ENCODE measurements around the gene ZNF217. TPM values are rescaled to one million over a fixed set of nuclear protein-coding genes. Genes with fewer than 3 reads are reported as not detected.
A peak's percentile ranks its signal among the peaks of the same experiment; 100 is the strongest.
"Not testable (repeated sequence)": the region's sequence is repeated elsewhere in the genome, so short reads cannot be mapped to it uniquely, and the experiment has no call there.

The ZNF217 gene
- total RNA-seq = 10 to 100 TPM; 58.6 to 62.0 TPM

- ATAC-seq = peak; percentile 50 to 51
- peak; percentile 69 to 84 for DNase-seq (ENCODE audit: low spot score in 2 of 2)
- peak within 1 kb of the TSS; percentile 99 to 100 for H3K27ac Mint-ChIP-seq
- peaks cover 16 to 28% of the 10 kb centered on the region in 2 donors for H3K36me3 Mint-ChIP-seq
- not testable (repeated sequence) for H3K9me3 Mint-ChIP-seq
Observed at GRCh38 chr20:53593466-53594007, at the start of gene ZNF217. Gene ZNF217, minus strand, starts transcription at chr20:53593839. Its CDS starts 11,013 bp downstream, at chr20:53582826.

GRCh38 chr20:53643031-53643832 is 49.6 kb upstream of the ZNF217 start:
- DNase-seq (ENCODE audit: low spot score in 2 of 2) (peak; percentile 56 to 64), ATAC-seq (peak; percentile 97 to 98)
- Mint-ChIP-seq H3K27ac (peak overlapping the region; percentile 97 to 99), H3K36me3 (no peaks in the 10 kb centered on the region), H3K9me3 (no peaks in the 10 kb centered on the region)

- ATAC-seq = peak; percentile 86 to 94
- Mint-ChIP-seq H3K27ac (peak overlapping the region; percentile 97 to 99), H3K36me3 (no peaks in the 10 kb centered on the region), H3K9me3 (no peaks in the 10 kb centered on the region)
- peak in 1 of 2 donors; percentile 45 for DNase-seq (ENCODE audit: low spot score in 2 of 2)
Observed at GRCh38 chr20:53642196-53643030, 48.8 kb upstream of the ZNF217 start.

GRCh38 chr20:53639647-53640440 is 46.2 kb upstream of the ZNF217 start:
- ATAC-seq = no peak
- Mint-ChIP-seq H3K27ac (peak overlapping the region in 1 of 2 donors; percentile 86), H3K9me3 (no peaks in the 10 kb centered on the region), H3K36me3 (no peaks in the 10 kb centered on the region)
- DNase-seq (ENCODE audit: low spot score in 2 of 2) = no peak

DNA sequence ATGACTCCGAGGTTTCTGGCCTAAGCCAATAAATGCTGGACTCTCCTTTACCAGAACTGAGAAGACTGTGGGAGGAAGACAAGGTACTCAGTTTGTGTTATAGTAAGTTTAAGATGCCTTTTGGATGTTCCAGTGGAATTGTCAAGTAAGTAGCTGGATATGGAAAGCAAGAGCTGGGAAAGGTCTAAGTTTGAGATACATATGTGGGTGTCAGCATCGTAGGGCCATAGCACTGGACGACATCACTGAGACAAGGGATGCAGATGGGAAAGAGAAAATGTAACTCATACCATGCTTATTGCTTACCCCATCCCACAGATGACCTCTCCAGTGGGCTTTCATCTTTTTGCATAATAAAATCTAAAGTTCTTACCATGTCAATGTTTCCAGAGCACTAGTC is 45.5 kb upstream of the ZNF217 start:
- DNase-seq (ENCODE audit: low spot score in 2 of 2) (no peak), ATAC-seq (no peak)
- H3K27ac Mint-ChIP-seq = no peak overlapping the region
- H3K9me3 Mint-ChIP-seq = no peaks in the 10 kb centered on the region
- H3K36me3 Mint-ChIP-seq = no peaks in the 10 kb centered on the region

- not testable (repeated sequence) for ATAC-seq; DNase-seq (ENCODE audit: low spot score in 2 of 2); H3K27ac Mint-ChIP-seq; H3K9me3 Mint-ChIP-seq; H3K36me3 Mint-ChIP-seq
Observed at GRCh38 chr20:53637310-53637709, 43.7 kb upstream of the ZNF217 start.

DNA sequence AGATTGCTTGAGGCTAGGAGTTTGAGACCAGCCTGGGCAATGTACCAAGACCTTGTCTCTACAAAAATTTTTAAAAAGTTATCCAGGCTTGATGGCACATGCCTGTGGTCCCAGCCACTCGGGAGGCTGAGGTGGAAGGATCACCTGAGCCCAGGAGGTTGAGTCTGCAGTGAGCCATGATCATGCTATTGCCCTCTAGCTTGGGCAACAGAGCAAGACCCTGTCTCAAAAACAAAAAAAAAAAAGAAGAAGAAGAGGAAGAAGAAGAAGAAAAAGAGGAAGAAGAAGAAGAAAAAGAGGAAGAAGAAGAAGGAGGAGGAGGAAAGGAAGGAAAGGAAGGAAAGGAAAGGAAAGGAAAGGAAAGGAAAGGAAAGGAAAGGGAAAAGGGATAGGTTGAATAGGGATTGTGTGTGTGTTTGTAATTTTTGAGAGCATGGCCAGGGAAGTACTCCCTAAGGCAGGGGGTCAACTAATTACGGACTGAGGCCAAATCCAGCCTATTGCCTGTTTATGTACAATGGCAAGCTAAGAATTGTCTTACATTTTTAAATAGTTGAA is 43.0 kb upstream of the ZNF217 start:
- ATAC-seq (no peak), DNase-seq (ENCODE audit: low spot score in 2 of 2) (no peak)
- H3K36me3 Mint-ChIP-seq = no peaks in the 10 kb centered on the region
- no peaks in the 10 kb centered on the region for H3K9me3 Mint-ChIP-seq
- peak overlapping the region; percentile 25 to 27 for H3K27ac Mint-ChIP-seq

GRCh38 chr20:53635221-53635620 is 41.6 kb upstream of the ZNF217 start:
- DNase-seq (ENCODE audit: low spot score in 2 of 2) (no peak), ATAC-seq (no peak)
- H3K9me3 Mint-ChIP-seq = no peaks in the 10 kb centered on the region
- no peaks in the 10 kb centered on the region for H3K36me3 Mint-ChIP-seq
- H3K27ac Mint-ChIP-seq = peak overlapping the region in 1 of 2 donors; percentile 38

GRCh38 chr20:53631909-53632662 is 38.4 kb upstream of the ZNF217 start:
- no peaks in the 10 kb centered on the region for H3K9me3 Mint-ChIP-seq
- no peak overlapping the region for H3K27ac Mint-ChIP-seq
- no peak for DNase-seq (ENCODE audit: low spot score in 2 of 2)
- ATAC-seq = no peak
- no peaks in the 10 kb centered on the region for H3K36me3 Mint-ChIP-seq

GRCh38 chr20:53629436-53629835 is 35.8 kb upstream of the ZNF217 start:
- H3K27ac Mint-ChIP-seq = no peak overlapping the region
- no peaks in the 10 kb centered on the region for H3K36me3 Mint-ChIP-seq
- DNase-seq (ENCODE audit: low spot score in 2 of 2) (no peak), ATAC-seq (no peak)
- no peaks in the 10 kb centered on the region for H3K9me3 Mint-ChIP-seq

- H3K36me3 Mint-ChIP-seq; DNase-seq (ENCODE audit: low spot score in 2 of 2); H3K9me3 Mint-ChIP-seq; H3K27ac Mint-ChIP-seq; ATAC-seq: not testable (repeated sequence)
Observed at GRCh38 chr20:53628758-53629157, 35.1 kb upstream of the ZNF217 start.

DNA sequence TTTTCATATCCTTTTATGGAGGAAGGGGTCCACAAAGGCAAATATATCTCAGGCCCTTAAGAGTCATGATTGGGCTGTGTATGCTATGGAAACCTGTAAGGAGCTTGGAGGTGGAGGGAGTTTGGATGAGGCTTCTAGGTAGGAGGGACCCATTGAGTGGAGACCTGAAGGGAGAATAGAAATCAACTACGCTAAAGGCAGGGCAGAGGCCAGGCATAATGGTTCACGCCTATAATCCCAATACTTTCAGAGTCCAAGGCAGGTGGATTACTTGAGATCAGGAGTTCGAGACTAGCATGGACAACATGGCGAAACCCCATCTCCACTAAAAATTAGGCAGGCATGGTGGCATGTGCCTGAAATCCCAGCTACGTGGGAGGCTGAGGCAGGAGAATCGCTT is 34.4 kb upstream of the ZNF217 start:
- Mint-ChIP-seq H3K27ac (no peak overlapping the region), H3K9me3 (no peaks in the 10 kb centered on the region), H3K36me3 (no peaks in the 10 kb centered on the region)
- ATAC-seq (no peak), DNase-seq (ENCODE audit: low spot score in 2 of 2) (no peak)

DNA sequence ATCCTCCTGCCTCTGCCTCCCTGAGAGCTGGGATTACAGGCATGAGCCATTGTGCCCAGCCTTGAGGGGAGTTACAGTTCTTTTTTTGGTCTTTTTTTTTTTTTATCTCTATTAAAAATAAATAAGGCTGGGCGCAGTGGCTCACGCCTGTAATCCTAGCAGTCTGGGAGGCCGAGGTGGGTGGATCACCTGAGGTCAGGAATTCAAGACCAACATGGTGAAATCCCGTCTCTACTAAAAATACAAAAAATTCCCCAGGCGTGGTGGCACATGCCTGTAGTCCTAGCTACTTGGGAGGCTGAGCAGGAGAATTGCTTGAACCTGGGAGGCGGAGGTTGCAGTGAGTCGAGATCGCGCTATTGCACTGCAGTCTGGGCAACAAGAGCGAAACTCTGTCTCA is 33.4 kb upstream of the ZNF217 start:
- not testable (repeated sequence) for ATAC-seq; H3K9me3 Mint-ChIP-seq; DNase-seq (ENCODE audit: low spot score in 2 of 2); H3K36me3 Mint-ChIP-seq; H3K27ac Mint-ChIP-seq

DNA sequence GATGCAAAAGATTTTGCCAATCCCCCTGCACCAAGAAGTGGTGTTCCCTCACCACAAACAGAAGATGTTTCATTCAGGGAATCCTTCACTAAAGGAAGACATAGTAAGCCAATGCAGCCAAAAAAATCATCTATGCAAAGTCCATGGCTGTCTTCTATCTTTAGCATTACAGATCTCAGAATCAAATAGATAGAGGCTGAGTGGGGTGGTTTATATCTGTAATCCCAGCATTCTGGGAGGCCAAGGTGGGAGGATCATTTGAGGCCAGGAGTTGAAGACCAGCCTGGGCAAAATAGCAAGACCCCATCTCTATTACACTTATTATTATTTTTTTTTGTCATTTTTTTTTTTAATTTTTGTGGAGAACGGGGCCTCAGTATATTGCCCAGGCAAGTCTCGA is 32.9 kb upstream of the ZNF217 start:
- no peak overlapping the region for H3K27ac Mint-ChIP-seq
- DNase-seq (ENCODE audit: low spot score in 2 of 2) (no peak), ATAC-seq (no peak)
- H3K36me3 Mint-ChIP-seq = no peaks in the 10 kb centered on the region
- no peaks in the 10 kb centered on the region for H3K9me3 Mint-ChIP-seq

- no peaks in the 10 kb centered on the region for H3K9me3 Mint-ChIP-seq
- no peaks in the 10 kb centered on the region for H3K36me3 Mint-ChIP-seq
- ATAC-seq (no peak), DNase-seq (ENCODE audit: low spot score in 2 of 2) (no peak)
- no peak overlapping the region for H3K27ac Mint-ChIP-seq
Observed at GRCh38 chr20:53625311-53626129, 31.9 kb upstream of the ZNF217 start.
